ENCODE results near the gene RPS21. TPM values are rescaled to one million over a fixed set of nuclear protein-coding genes. Genes with fewer than 3 reads are reported as not detected.

Gene RPS21
- total RNA-seq, 2 donors from 2014 or later = 1,359 to 1,579 TPM

DNA sequence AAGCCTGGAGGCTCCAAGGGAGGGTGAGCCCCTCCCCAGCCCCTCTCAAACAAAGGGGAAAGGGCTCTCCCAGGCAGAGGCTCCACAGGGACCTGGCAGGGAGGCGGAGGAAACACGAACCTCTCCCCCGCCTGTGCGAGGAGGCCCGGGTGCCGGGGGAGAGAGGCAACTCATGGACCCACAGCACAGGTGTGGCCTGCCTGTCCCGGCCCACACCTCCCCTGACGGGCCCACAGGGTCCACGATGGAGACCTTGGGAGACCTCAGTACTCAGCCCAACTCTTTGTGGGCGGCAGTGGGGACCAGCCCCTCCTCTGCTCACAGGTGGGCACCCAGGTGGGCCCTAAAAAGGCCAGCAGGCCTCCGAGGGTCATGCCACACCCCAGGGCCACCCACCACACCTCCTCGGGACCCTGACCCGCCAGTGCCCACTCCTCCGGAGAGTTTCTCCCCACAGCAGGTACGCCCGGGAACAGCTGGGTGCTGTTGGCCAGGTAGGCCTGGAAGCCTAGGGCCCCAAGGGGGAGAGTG lies 32.0 kb upstream of the RPS21 start:
- Histone ChIP-seq H3K9ac (ENCODE audit: low read depth in 2 of 2, low read length in 2 of 2) (peak overlapping the region in 1 of 2 donors; percentile 50), H3K9me3 (no peaks in the 10 kb centered on the region), H3K36me3 (no peaks in the 10 kb centered on the region), H3K4me3 (no peak overlapping the region), H3K27me3 (no peaks in the 10 kb centered on the region), H3K4me1 (peaks cover 4% of the 10 kb centered on the region), H3K27ac (peak overlapping the region; percentile 67)
- TF ChIP-seq, protein P1, sequence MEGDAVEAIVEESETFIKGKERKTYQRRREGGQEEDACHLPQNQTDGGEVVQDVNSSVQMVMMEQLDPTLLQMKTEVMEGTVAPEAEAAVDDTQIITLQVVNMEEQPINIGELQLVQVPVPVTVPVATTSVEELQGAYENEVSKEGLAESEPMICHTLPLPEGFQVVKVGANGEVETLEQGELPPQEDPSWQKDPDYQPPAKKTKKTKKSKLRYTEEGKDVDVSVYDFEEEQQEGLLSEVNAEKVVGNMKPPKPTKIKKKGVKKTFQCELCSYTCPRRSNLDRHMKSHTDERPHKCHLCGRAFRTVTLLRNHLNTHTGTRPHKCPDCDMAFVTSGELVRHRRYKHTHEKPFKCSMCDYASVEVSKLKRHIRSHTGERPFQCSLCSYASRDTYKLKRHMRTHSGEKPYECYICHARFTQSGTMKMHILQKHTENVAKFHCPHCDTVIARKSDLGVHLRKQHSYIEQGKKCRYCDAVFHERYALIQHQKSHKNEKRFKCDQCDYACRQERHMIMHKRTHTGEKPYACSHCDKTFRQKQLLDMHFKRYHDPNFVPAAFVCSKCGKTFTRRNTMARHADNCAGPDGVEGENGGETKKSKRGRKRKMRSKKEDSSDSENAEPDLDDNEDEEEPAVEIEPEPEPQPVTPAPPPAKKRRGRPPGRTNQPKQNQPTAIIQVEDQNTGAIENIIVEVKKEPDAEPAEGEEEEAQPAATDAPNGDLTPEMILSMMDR (IDR thresholded peaks at IDR 0.05) = no peak
- intact Hi-C loops (cut with DNase I) = no loop called here
- no peak for DNase-seq

DNA sequence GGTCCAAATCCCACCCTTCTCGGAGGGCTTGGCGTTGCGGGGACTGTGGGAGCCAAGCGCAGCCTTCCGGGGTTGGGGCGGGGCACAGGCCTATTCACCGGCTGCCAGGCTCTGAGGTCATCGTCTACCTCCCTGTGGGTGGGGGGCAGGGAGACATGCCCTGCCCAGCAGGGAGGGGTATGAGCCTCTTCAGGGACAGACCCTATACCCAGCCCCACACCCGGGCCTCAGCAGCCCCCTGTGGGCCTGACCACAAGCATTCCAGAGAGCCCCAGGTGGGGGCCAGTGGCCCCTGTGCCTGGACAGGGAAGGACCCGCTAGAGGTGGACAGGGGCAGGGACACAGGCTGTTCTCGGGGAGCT lies 31.4 kb upstream of the RPS21 start:
- TF ChIP-seq, protein P1 (IDR thresholded peaks at IDR 0.05) = no peak
- H3K27ac ChIP-seq = peak overlapping the region; percentile 67
- H3K9me3 ChIP-seq = no peaks in the 10 kb centered on the region
- no peaks in the 10 kb centered on the region for H3K27me3 ChIP-seq
- intact Hi-C loops (cut with DNase I) = no loop called here
- peak overlapping the region in 1 of 2 donors; percentile 50 for H3K9ac ChIP-seq (ENCODE audit: low read depth in 2 of 2, low read length in 2 of 2)
- no peak for DNase-seq
- H3K4me1 ChIP-seq = no peaks in the 10 kb centered on the region
- no peaks in the 10 kb centered on the region for H3K36me3 ChIP-seq
- H3K4me3 ChIP-seq = no peak overlapping the region

DNA sequence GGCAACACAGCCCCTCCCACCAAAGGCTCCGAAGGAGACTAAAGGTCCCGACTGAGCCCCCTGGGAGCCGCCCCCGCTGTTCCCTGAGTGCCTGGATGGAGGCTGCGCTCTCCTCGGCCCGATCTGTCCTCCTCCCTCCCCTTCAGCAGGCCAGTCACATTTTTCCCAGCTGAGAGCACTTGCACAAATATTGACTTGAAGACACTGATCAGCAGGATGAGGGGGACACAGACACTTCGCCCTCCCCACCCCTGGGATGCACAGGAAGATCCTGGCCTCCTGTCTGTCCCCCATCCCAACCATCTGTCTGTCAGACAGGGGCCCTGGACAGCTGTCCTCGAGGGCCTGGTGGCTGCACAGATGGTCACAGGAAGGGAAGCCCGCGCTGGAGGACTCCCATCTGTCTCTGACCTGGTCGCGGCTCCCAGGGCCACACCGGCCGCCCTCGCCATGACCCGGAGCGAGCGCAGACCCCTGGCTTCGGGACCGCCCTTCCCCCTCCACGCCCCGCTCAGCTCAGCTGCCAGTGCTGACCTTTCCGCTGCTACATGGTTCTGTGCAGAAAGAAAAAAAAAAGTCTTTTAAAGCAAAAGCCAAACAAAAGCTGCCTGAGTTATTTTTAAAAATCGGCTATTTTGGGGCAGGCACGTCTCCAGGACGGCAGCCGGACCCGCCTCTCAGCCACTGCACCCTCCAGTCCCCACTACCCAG lies 30.9 kb upstream of the RPS21 start:
- Histone ChIP-seq H3K27ac (peak overlapping the region; percentile 67), H3K4me1 (no peaks in the 10 kb centered on the region), H3K36me3 (no peaks in the 10 kb centered on the region), H3K9me3 (no peaks in the 10 kb centered on the region), H3K9ac (ENCODE audit: low read depth in 2 of 2, low read length in 2 of 2) (peak overlapping the region; percentile 35 to 41), H3K27me3 (no peaks in the 10 kb centered on the region), H3K4me3 (no peak overlapping the region)
- TF ChIP-seq, protein P1 (IDR thresholded peaks at IDR 0.05) = no peak
- intact Hi-C loops (cut with DNase I) = no loop called here
- DNase-seq = no peak

DNA sequence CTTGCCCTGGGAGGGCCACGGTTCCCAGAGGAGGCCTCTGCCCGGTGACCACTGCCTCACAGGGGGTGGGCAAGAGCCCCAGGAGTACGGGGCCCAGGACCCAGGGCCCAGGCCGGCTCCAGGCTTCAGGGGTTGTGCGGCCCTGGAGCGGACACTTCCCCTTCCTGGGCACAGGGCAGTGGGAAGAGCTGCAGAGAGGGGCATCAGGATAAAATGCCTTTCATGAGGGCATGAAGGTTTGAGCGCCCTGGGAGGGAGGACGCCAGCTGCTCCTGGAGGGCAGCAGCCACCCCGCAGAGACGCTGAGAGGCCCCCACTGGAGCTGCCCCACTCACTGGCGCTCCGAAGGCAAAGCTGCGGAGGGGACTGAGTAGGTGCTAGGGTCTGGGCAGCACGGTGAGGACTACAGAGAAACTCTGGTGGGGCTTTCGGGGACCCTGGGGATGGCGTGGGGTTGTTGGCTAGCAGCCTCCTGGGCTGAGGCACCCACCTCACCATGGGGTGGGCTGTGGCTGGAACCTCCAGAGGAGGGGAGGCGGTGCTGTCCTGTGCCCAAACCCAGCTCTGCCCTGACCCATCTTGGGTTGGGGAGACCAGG lies 30.2 kb upstream of the RPS21 start:
- peak overlapping the region in 1 of 2 donors; percentile 32 for H3K9ac ChIP-seq (ENCODE audit: low read depth in 2 of 2, low read length in 2 of 2)
- intact Hi-C loops (cut with DNase I) = no loop called here
- H3K4me3 ChIP-seq = no peak overlapping the region

DNA sequence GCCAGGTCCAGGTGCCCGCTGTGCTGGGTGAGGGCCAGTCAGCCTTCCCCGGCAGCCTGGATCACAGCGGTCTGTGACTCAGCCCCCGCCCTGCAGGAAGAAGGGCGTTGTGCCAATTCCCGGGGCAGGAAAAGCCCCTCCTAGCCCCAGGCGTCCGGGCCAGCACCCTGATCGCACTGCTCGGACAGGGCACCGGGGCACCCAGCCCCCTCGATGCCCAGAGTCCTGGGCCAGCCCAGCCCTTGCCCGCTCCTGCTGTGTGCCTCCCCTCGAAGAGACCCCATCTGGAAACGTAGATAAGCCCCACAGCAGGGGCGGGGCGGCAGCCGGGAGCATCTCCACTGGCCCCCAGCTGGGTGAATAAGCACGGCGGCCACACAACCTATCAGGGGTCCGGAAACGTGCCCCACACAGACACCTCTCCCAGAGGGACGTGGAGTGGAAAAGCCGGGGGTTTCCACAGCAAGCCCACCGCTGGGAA lies 29.7 kb upstream of the RPS21 start:
- DNase-seq = no peak
- H3K27me3 ChIP-seq = no peaks in the 10 kb centered on the region
- intact Hi-C loops (cut with DNase I) = no loop called here
- peak overlapping the region in 1 of 2 donors; percentile 32 for H3K9ac ChIP-seq (ENCODE audit: low read depth in 2 of 2, low read length in 2 of 2)
- H3K27ac ChIP-seq = peak overlapping the region; percentile 67
- no peaks in the 10 kb centered on the region for H3K36me3 ChIP-seq
- no peak overlapping the region for H3K4me3 ChIP-seq
- H3K4me1 ChIP-seq = no peaks in the 10 kb centered on the region
- H3K9me3 ChIP-seq = no peaks in the 10 kb centered on the region
- TF ChIP-seq, protein P1 (IDR thresholded peaks at IDR 0.05) = no peak

More for the DNA sequence above, 30.2 kb upstream of the RPS21 start:
- no peaks in the 10 kb centered on the region for H3K9me3 ChIP-seq
- peak overlapping the region; percentile 67 for H3K27ac ChIP-seq
- TF ChIP-seq, protein P1 (IDR thresholded peaks at IDR 0.05) = no peak
- DNase-seq = no peak
- no peaks in the 10 kb centered on the region for H3K4me1 ChIP-seq
- no peaks in the 10 kb centered on the region for H3K27me3 ChIP-seq
- H3K36me3 ChIP-seq = no peaks in the 10 kb centered on the region
